HAP-1 (cell line): ENCODE data around the gene TYROBP.
A peak's percentile ranks its signal among the peaks of the same experiment; 100 is the strongest.

Experiments used
- DNase-seq, 2 experiments: peaks; one replicate each; pipeline ENCODE4 v3.0.0-alpha.2; 2016 to 2020; ENCODE audit warnings: low spot score in 2 of 2
- H3K27me3 ChIP-seq: fragments of 250-450 bp; sonication (Bioruptor Pico); 2 replicates; pipeline ENCODE4 v1.5.1; 2020; ENCODE audit warnings: low read depth, mild to moderate bottlenecking, moderate library complexity
- H3K36me3 ChIP-seq: fragments of 250-450 bp; sonication (Bioruptor Pico); replicated peaks from 2 replicates; pipeline ENCODE4 v1.5.1; 2020; ENCODE audit warnings: mild to moderate bottlenecking
- H3K4me1 ChIP-seq: fragments of 250-450 bp; sonication (Bioruptor Pico); 2 replicates; pipeline ENCODE4 v1.5.1; 2020; ENCODE audit warnings: mild to moderate bottlenecking
- H3K4me3 ChIP-seq: fragments of 250-450 bp; sonication (Bioruptor Pico); 2 replicates; pipeline ENCODE4 v1.5.1; 2020; ENCODE audit warnings: mild to moderate bottlenecking, moderate library complexity
- H3K9me3 ChIP-seq: fragments of 250-450 bp; sonication (Bioruptor Pico); 2 replicates; pipeline ENCODE4 v1.5.1; 2020; ENCODE audit warnings: mild to moderate bottlenecking, moderate library complexity
- in situ Hi-C: fragments of 300-500 bp; cut with MboI; formaldehyde crosslinking; loops from 3 replicates; pipeline ENCODE4 v1.14.3; 2020; ENCODE audit warnings: low sequenced_read_pairs, inconsistent platforms, mixed read lengths

The TYROBP gene

GRCh38 chr19:35938282-35939224, 30.5 kb upstream of the TYROBP start:
- H3K4me1 ChIP-seq, result peaks cover 17% of the 10 kb centered on the region
- in situ Hi-C loops, result no loop called here
- no peak for DNase-seq
- H3K4me3 ChIP-seq, result peak overlapping the region; percentile 57; the same call in 1 of the 2 replicates
- no peaks in the 10 kb centered on the region for H3K36me3 ChIP-seq
- H3K27me3 ChIP-seq, result no peaks in the 10 kb centered on the region
- H3K9me3 ChIP-seq, result no peaks in the 10 kb centered on the region

GRCh38 chr19:35937345-35938281, 29.5 kb upstream of the TYROBP start:
- in situ Hi-C loops, result no loop called here
- H3K4me1 ChIP-seq, result peaks cover 18% of the 10 kb centered on the region
- H3K36me3 ChIP-seq, result no peaks in the 10 kb centered on the region
- no peak for DNase-seq
- peak overlapping the region; percentile 57 for H3K4me3 ChIP-seq
- H3K27me3 ChIP-seq, result no peaks in the 10 kb centered on the region
- no peaks in the 10 kb centered on the region for H3K9me3 ChIP-seq

GRCh38 chr19:35936738-35937268, 28.7 kb upstream of the TYROBP start:
- Histone ChIP-seq H3K9me3 (no peaks in the 10 kb centered on the region), H3K27me3 (no peaks in the 10 kb centered on the region), H3K36me3 (no peaks in the 10 kb centered on the region), H3K4me3 (peak overlapping the region; percentile 57), H3K4me1 (peaks cover 22% of the 10 kb centered on the region)
- in situ Hi-C loops, result no loop called here
- DNase-seq, result no peak

- Histone ChIP-seq H3K9me3 (no peaks in the 10 kb centered on the region), H3K4me1 (peaks cover 24% of the 10 kb centered on the region), H3K36me3 (no peaks in the 10 kb centered on the region), H3K27me3 (no peaks in the 10 kb centered on the region), H3K4me3 (peak within 1 kb of the TSS; percentile 57)
- DNase-seq, result peak; percentile 74 to 89
- in situ Hi-C loops, result no loop called here
These were observed 28.0 kb upstream of the TYROBP start, which contains the start of gene LRFN3 for GRCh38 chr19:35935911-35936737. TSS of gene LRFN3 (plus strand) at chr19:35936374. CDS start at chr19:35939426, 3,052 bp downstream.

- in situ Hi-C loops, result loop anchor here (5.0 kb wide), 1 partner anchor 180 kb away; no protein-coding TSS in a partner anchor
- DNase-seq, result peak; percentile 62 to 91
- Histone ChIP-seq H3K4me3 (no peak overlapping the region), H3K36me3 (no peaks in the 10 kb centered on the region), H3K4me1 (peaks cover 17% of the 10 kb centered on the region), H3K9me3 (no peaks in the 10 kb centered on the region), H3K27me3 (no peaks in the 10 kb centered on the region)
These were observed 24.3 kb upstream of the TYROBP start for GRCh38 chr19:35932291-35932936.

- no peak for DNase-seq
- Histone ChIP-seq H3K4me1 (peaks cover 12% of the 10 kb centered on the region), H3K27me3 (no peaks in the 10 kb centered on the region), H3K9me3 (no peaks in the 10 kb centered on the region), H3K36me3 (no peaks in the 10 kb centered on the region), H3K4me3 (no peak overlapping the region)
- in situ Hi-C loops, result loop anchor here (5.0 kb wide), 1 partner anchor 180 kb away; no protein-coding TSS in a partner anchor
These were observed 23.7 kb upstream of the TYROBP start for GRCh38 chr19:35931874-35932202.

- H3K4me1 ChIP-seq, result peaks cover 12% of the 10 kb centered on the region
- H3K9me3 ChIP-seq, result no peaks in the 10 kb centered on the region
- in situ Hi-C loops, result loop anchor here (5.0 kb wide), 1 partner anchor 179 kb away; no protein-coding TSS in a partner anchor
- no peaks in the 10 kb centered on the region for H3K27me3 ChIP-seq
- no peaks in the 10 kb centered on the region for H3K36me3 ChIP-seq
- peak overlapping the region; percentile 5; the same call in 1 of the 2 replicates for H3K4me3 ChIP-seq
- DNase-seq, result peak; percentile 99
These were observed 23.2 kb upstream of the TYROBP start for GRCh38 chr19:35931161-35931873.

- H3K4me1 ChIP-seq, result peaks cover 6% of the 10 kb centered on the region
- H3K27me3 ChIP-seq, result peaks cover 11% of the 10 kb centered on the region
- H3K9me3 ChIP-seq, result no peaks in the 10 kb centered on the region
- H3K4me3 ChIP-seq, result no peak overlapping the region
- in situ Hi-C loops, result loop anchor here (5.0 kb wide), 1 partner anchor 178 kb away; no protein-coding TSS in a partner anchor
- DNase-seq, result no peak
- no peaks in the 10 kb centered on the region for H3K36me3 ChIP-seq
These were observed 21.8 kb upstream of the TYROBP start for GRCh38 chr19:35929876-35930275.

- in situ Hi-C loops, result no loop called here
- peaks cover 6% of the 10 kb centered on the region for H3K4me1 ChIP-seq
- H3K27me3 ChIP-seq, result peaks cover 20% of the 10 kb centered on the region
- DNase-seq, result no peak
- H3K36me3 ChIP-seq, result no peaks in the 10 kb centered on the region
- no peak overlapping the region for H3K4me3 ChIP-seq
- H3K9me3 ChIP-seq, result no peaks in the 10 kb centered on the region
These were observed 20.4 kb upstream of the TYROBP start for GRCh38 chr19:35928507-35928906.

- no peaks in the 10 kb centered on the region for H3K4me1 ChIP-seq
- H3K4me3 ChIP-seq, result no peak overlapping the region
- in situ Hi-C loops, result no loop called here
- H3K9me3 ChIP-seq, result no peaks in the 10 kb centered on the region
- no peaks in the 10 kb centered on the region for H3K36me3 ChIP-seq
- H3K27me3 ChIP-seq, result peaks cover 20% of the 10 kb centered on the region
- no peak for DNase-seq
These were observed 17.4 kb upstream of the TYROBP start for GRCh38 chr19:35925501-35925900.

- no peak overlapping the region for H3K4me3 ChIP-seq
- no peaks in the 10 kb centered on the region for H3K9me3 ChIP-seq
- H3K27me3 ChIP-seq, result peaks cover 20% of the 10 kb centered on the region
- in situ Hi-C loops, result no loop called here
- H3K4me1 ChIP-seq, result no peaks in the 10 kb centered on the region
- DNase-seq, result no peak
- H3K36me3 ChIP-seq, result no peaks in the 10 kb centered on the region
These were observed 12.9 kb upstream of the TYROBP start for GRCh38 chr19:35921012-35921411.

GRCh38 chr19:35919306-35919705, 11.2 kb upstream of the TYROBP start:
- H3K4me1 ChIP-seq, result no peaks in the 10 kb centered on the region
- in situ Hi-C loops, result no loop called here
- H3K36me3 ChIP-seq, result no peaks in the 10 kb centered on the region
- no peak for DNase-seq
- H3K9me3 ChIP-seq, result no peaks in the 10 kb centered on the region
- peaks cover 7% of the 10 kb centered on the region; the same call in 1 of the 2 replicates for H3K27me3 ChIP-seq
- H3K4me3 ChIP-seq, result no peak overlapping the region
